ENCODE data around the gene MS4A3.
"Not testable (repeated sequence)": the region's sequence is repeated elsewhere in the genome, so short reads cannot be mapped to it uniquely, and the experiment has no call there.

MS4A3 gene

GRCh38 chr11:60088364-60088763, 31.9 kb downstream of the MS4A3 start, which contains the start of gene MS4A2:
Gene MS4A2 (plus strand): TSS chr11:60088664. CDS start chr11:60088766, 102 bp downstream.
- no peak for TF ChIP-seq POLR2A (IDR thresholded peaks at IDR 0.05; ENCODE audit: low read depth, low read length)
- no peak for TF ChIP-seq SPI1 (IDR thresholded peaks at IDR 0.05; ENCODE audit: low read depth, low read length)
- no peak for TF ChIP-seq TAF1 (IDR thresholded peaks at IDR 0.05; ENCODE audit: low read depth, low read length)
- FAIRE-seq (no peak), DNase-seq (ENCODE audit: insufficient read length, low spot score) (no peak)

- no peak for DNase-seq (ENCODE audit: insufficient read length, low spot score)
- no peak for TF ChIP-seq TAF1 (IDR thresholded peaks at IDR 0.05; ENCODE audit: low read depth, low read length)
- TF ChIP-seq PAX5 (IDR thresholded peaks at IDR 0.05; ENCODE audit: insufficient read depth, low read length, severe bottlenecking): no peak
- no peak for FAIRE-seq
Measured at GRCh38 chr11:60095477-60096120, 39.1 kb downstream of the MS4A3 start.

GRCh38 chr11:60097189-60097588, 40.7 kb downstream of the MS4A3 start:
- no peak for DNase-seq (ENCODE audit: insufficient read length, low spot score)
- FAIRE-seq: no peak
- TF ChIP-seq POU2F2 (IDR thresholded peaks at IDR 0.05; ENCODE audit: low read depth, low read length): no peak
- TF ChIP-seq TAF1 (IDR thresholded peaks at IDR 0.05; ENCODE audit: low read depth, low read length): no peak
- no peak for TF ChIP-seq PAX5 (IDR thresholded peaks at IDR 0.05; ENCODE audit: insufficient read depth, low read length, severe bottlenecking)
- TF ChIP-seq POLR2AphosphoS5 (IDR thresholded peaks at IDR 0.05; ENCODE audit: low read depth, low read length): no peak
- TF ChIP-seq SPI1 (IDR thresholded peaks at IDR 0.05; ENCODE audit: low read depth, low read length): no peak
- no peak for TF ChIP-seq POLR2A (IDR thresholded peaks at IDR 0.05; ENCODE audit: low read depth, low read length)

GRCh38 chr11:60098508-60098907, 42.0 kb downstream of the MS4A3 start:
- FAIRE-seq (no peak), DNase-seq (ENCODE audit: insufficient read length, low spot score) (no peak)
- TF ChIP-seq PAX5 (IDR thresholded peaks at IDR 0.05; ENCODE audit: insufficient read depth, low read length, severe bottlenecking): no peak
- TF ChIP-seq TAF1 (IDR thresholded peaks at IDR 0.05; ENCODE audit: low read depth, low read length): no peak
- no peak for TF ChIP-seq POLR2A (IDR thresholded peaks at IDR 0.05; ENCODE audit: low read depth, low read length)
- no peak for TF ChIP-seq POU2F2 (IDR thresholded peaks at IDR 0.05; ENCODE audit: low read depth, low read length)
- TF ChIP-seq SPI1 (IDR thresholded peaks at IDR 0.05; ENCODE audit: low read depth, low read length): no peak

- TF ChIP-seq PAX5 (IDR thresholded peaks at IDR 0.05; ENCODE audit: insufficient read depth, low read length, severe bottlenecking) (no peak), POLR2A (IDR thresholded peaks at IDR 0.05; ENCODE audit: low read depth, low read length) (no peak), POLR2AphosphoS5 (IDR thresholded peaks at IDR 0.05; ENCODE audit: low read depth, low read length) (no peak), POU2F2 (IDR thresholded peaks at IDR 0.05; ENCODE audit: low read depth, low read length) (no peak), TAF1 (IDR thresholded peaks at IDR 0.05; ENCODE audit: low read depth, low read length) (no peak), SPI1 (IDR thresholded peaks at IDR 0.05; ENCODE audit: low read depth, low read length) (no peak)
- no peak for DNase-seq (ENCODE audit: insufficient read length, low spot score)
Measured at GRCh38 chr11:60100516-60100915, 44.1 kb downstream of the MS4A3 start.

GRCh38 chr11:60101368-60101767, 44.9 kb downstream of the MS4A3 start:
- DNase-seq (ENCODE audit: insufficient read length, low spot score); FAIRE-seq: not testable (repeated sequence)

More at GRCh38 chr11:60100516-60100915, 44.1 kb downstream of the MS4A3 start:
- FAIRE-seq: no peak

GRCh38 chr11:60104471-60105115, 48.1 kb downstream of the MS4A3 start:
- not testable (repeated sequence) for DNase-seq (ENCODE audit: insufficient read length, low spot score); FAIRE-seq

GRCh38 chr11:60108631-60109030, 52.2 kb downstream of the MS4A3 start:
- not testable (repeated sequence) for DNase-seq (ENCODE audit: insufficient read length, low spot score); FAIRE-seq

GRCh38 chr11:60111793-60112192, 55.3 kb downstream of the MS4A3 start:
- no peak for FAIRE-seq
- TF ChIP-seq SPI1 (IDR thresholded peaks at IDR 0.05; ENCODE audit: low read depth, low read length) (no peak), POU2F2 (IDR thresholded peaks at IDR 0.05; ENCODE audit: low read depth, low read length) (no peak), TAF1 (IDR thresholded peaks at IDR 0.05; ENCODE audit: low read depth, low read length) (no peak), POLR2AphosphoS5 (IDR thresholded peaks at IDR 0.05; ENCODE audit: low read depth, low read length) (no peak), PAX5 (IDR thresholded peaks at IDR 0.05; ENCODE audit: insufficient read depth, low read length, severe bottlenecking) (no peak), POLR2A (IDR thresholded peaks at IDR 0.05; ENCODE audit: low read depth, low read length) (no peak)
- DNase-seq (ENCODE audit: insufficient read length, low spot score): no peak

GRCh38 chr11:60116996-60117790, 60.7 kb downstream of the MS4A3 start:
- TF ChIP-seq SPI1 (IDR thresholded peaks at IDR 0.05; ENCODE audit: low read depth, low read length) (no peak), POLR2AphosphoS5 (IDR thresholded peaks at IDR 0.05; ENCODE audit: low read depth, low read length) (no peak), POU2F2 (IDR thresholded peaks at IDR 0.05; ENCODE audit: low read depth, low read length) (no peak), POLR2A (IDR thresholded peaks at IDR 0.05; ENCODE audit: low read depth, low read length) (no peak), TAF1 (IDR thresholded peaks at IDR 0.05; ENCODE audit: low read depth, low read length) (no peak), PAX5 (IDR thresholded peaks at IDR 0.05; ENCODE audit: insufficient read depth, low read length, severe bottlenecking) (no peak)
- FAIRE-seq (no peak), DNase-seq (ENCODE audit: insufficient read length, low spot score) (no peak)

Measured in GM12891 (cell line).